Osteocyte (in vitro differentiated cells): ENCODE data around the gene TBL1Y. TPM values are rescaled to one million over a fixed set of nuclear protein-coding genes. Genes with fewer than 3 reads are reported as not detected.
"Not testable (repeated sequence)": the region's sequence is repeated elsewhere in the genome, so short reads cannot be mapped to it uniquely, and the experiment has no call there.

Source experiments
- DNase-seq: peaks from one replicate; pipeline ENCODE4 v3.0.0; 2021; ENCODE audit warnings: mixed read lengths; ENCODE audit not compliant: unreplicated experiment; ENCODE audit errors: extremely low spot score
- H3K27ac Mint-ChIP-seq: one replicate; pipeline ENCODE4 v1.8.0; 2021; ENCODE audit warnings: mild to moderate bottlenecking, mixed read lengths; ENCODE audit not compliant: unreplicated experiment
- H3K27me3 Mint-ChIP-seq: one replicate; pipeline ENCODE4 v1.8.0; 2021; ENCODE audit warnings: mixed read lengths; ENCODE audit not compliant: unreplicated experiment
- H3K36me3 Mint-ChIP-seq: one replicate; pipeline ENCODE4 v1.8.0; 2021; ENCODE audit warnings: mixed read lengths; ENCODE audit not compliant: unreplicated experiment
- H3K4me1 Mint-ChIP-seq: one replicate; pipeline ENCODE4 v1.8.0; 2021; ENCODE audit warnings: mixed read lengths; ENCODE audit not compliant: unreplicated experiment
- H3K4me3 Mint-ChIP-seq: one replicate; pipeline ENCODE4 v1.8.0; 2021; ENCODE audit warnings: mild to moderate bottlenecking, moderate library complexity, mixed read lengths; ENCODE audit not compliant: unreplicated experiment
- H3K9me3 Mint-ChIP-seq: one replicate; pipeline ENCODE4 v1.8.0; 2021; ENCODE audit warnings: mixed read lengths; ENCODE audit not compliant: unreplicated experiment
- total RNA-seq: library from RNA; stranded (reverse); gene quantifications from 2 replicates; pipeline ENCODE4 v1.2.1, GENCODE V29; 2021
- TF ChIP-seq, protein P1 (sequence below): fragments of 200-600 bp; sonication (generic); IDR thresholded peaks from 2 replicates; pipeline ENCODE4 v1.5.0; 2021; ENCODE audit warnings: antibody characterized with exemption, mild to moderate bottlenecking, moderate library complexity

Gene TBL1Y
- total RNA-seq, 1 donor from 2014 or later: not detected

DNA sequence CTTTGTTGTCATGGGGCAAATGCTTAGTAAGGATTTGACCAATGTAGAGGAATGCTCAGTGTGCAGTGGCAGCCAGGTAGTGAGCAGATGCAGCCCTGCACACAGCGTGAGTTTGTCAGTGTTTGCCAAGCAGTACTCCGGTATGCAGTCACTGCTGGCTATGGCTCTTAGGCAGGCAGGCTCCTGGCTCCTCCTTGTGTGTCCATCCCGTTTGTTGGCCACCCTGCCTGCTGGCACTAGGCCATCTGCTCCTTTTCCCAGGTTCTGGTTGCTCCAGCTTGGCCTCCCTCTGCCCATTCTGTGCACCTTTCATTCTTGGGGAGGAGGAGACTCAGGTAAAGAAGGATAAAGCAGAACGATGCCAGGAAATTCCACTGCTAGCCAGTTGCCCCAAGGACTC lies 106.0 kb downstream of the TBL1Y start:
- H3K27me3 Mint-ChIP-seq: no peaks in the 10 kb centered on the region
- H3K4me3 Mint-ChIP-seq: no peak overlapping the region
- H3K27ac Mint-ChIP-seq: no peak overlapping the region
- H3K36me3 Mint-ChIP-seq: no peaks in the 10 kb centered on the region
- TF ChIP-seq, protein P1, sequence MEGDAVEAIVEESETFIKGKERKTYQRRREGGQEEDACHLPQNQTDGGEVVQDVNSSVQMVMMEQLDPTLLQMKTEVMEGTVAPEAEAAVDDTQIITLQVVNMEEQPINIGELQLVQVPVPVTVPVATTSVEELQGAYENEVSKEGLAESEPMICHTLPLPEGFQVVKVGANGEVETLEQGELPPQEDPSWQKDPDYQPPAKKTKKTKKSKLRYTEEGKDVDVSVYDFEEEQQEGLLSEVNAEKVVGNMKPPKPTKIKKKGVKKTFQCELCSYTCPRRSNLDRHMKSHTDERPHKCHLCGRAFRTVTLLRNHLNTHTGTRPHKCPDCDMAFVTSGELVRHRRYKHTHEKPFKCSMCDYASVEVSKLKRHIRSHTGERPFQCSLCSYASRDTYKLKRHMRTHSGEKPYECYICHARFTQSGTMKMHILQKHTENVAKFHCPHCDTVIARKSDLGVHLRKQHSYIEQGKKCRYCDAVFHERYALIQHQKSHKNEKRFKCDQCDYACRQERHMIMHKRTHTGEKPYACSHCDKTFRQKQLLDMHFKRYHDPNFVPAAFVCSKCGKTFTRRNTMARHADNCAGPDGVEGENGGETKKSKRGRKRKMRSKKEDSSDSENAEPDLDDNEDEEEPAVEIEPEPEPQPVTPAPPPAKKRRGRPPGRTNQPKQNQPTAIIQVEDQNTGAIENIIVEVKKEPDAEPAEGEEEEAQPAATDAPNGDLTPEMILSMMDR: no peak
- no peaks in the 10 kb centered on the region for H3K4me1 Mint-ChIP-seq
- no peak for DNase-seq
- H3K9me3 Mint-ChIP-seq: no peaks in the 10 kb centered on the region

DNA sequence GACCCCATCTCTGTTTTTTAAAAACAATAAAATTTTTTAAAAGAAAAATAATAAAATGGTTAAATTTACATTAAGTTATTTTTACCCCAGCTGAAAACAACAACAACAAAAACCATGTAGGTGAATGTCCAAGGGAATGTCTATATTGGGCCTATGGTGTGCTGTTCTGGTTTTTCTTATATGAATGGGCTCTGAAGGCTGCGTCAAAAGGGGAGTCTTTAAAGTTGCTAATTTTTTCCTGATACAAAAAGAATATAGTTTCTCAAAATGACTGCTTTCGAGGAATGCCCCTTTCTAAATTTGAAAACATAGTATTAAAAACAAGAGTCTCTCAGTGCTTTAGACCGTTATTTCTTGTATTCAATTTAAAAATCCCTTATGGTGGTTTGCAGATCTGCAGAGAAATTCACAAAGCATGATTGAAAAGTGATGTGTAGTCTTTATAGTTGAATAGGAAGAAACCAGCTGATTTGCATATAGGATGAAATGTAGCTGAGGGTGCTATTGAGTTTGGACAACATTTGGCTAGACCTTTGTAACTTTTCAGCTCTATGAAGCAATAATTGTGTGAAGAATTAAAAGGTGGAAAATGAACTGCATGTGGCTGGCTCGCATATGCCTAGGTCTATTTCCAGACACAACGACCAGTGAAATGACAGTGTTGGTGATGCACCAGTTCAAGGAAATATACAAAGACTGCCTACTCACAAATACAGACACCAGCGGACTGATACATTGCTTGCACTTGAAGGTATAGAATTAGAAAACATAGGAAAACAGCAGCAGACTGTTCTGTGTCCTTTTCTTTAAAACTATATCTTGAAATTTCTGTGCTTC lies 107.0 kb downstream of the TBL1Y start:
- no peak overlapping the region for H3K27ac Mint-ChIP-seq
- H3K9me3 Mint-ChIP-seq: no peaks in the 10 kb centered on the region
- no peaks in the 10 kb centered on the region for H3K36me3 Mint-ChIP-seq
- H3K4me1 Mint-ChIP-seq: no peaks in the 10 kb centered on the region
- DNase-seq: no peak
- TF ChIP-seq, protein P1: no peak
- H3K27me3 Mint-ChIP-seq: no peaks in the 10 kb centered on the region
- H3K4me3 Mint-ChIP-seq: no peak overlapping the region

DNA sequence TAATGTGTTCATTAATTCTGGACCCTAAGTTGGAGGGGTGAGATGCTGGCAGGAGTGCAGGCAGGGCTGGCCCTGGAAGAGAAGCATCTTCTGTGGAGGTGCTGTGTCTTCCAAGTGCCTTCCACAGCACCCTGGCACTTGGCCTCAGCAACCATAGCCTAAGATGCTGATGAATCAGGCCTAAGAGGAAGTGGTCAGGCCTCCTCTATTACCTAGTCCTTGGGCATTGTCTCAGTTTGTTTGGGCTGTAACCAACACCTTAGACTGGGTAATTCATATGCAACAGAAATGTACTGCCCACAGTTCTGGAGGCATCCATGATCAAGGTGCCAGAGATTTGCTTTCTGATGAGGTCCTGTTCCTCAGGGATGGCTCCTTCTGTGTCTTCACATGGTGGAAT lies 128.5 kb downstream of the TBL1Y start:
- no peak overlapping the region for H3K4me3 Mint-ChIP-seq
- H3K36me3 Mint-ChIP-seq: no peaks in the 10 kb centered on the region
- no peak overlapping the region for H3K27ac Mint-ChIP-seq
- H3K27me3 Mint-ChIP-seq: no peaks in the 10 kb centered on the region
- H3K4me1 Mint-ChIP-seq: no peaks in the 10 kb centered on the region
- no peak for DNase-seq
- no peaks in the 10 kb centered on the region for H3K9me3 Mint-ChIP-seq
- TF ChIP-seq, protein P1: no peak

DNA sequence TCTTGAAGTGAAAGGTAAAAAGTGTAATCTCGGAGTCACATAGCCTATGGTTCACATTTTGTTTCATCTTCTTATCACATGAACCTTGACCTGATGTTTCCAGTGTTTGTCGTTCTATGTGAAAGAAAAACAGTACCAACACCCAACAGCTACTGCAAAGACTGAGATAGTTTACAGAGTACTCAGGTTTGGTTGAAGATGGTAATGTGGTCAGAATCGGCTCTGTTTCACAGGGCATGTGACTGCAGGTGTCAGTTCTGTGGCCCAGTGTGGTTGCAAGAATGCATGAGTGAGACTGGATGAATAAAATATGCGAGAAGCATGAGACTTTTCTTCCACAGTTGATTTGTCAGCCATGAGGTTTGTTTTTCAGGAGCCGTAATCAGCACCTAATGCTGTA lies 130.2 kb downstream of the TBL1Y start:
- H3K4me3 Mint-ChIP-seq: no peak overlapping the region
- no peaks in the 10 kb centered on the region for H3K27me3 Mint-ChIP-seq
- DNase-seq: no peak
- no peaks in the 10 kb centered on the region for H3K36me3 Mint-ChIP-seq
- H3K4me1 Mint-ChIP-seq: no peaks in the 10 kb centered on the region
- TF ChIP-seq, protein P1: no peak
- no peak overlapping the region for H3K27ac Mint-ChIP-seq
- no peaks in the 10 kb centered on the region for H3K9me3 Mint-ChIP-seq

DNA sequence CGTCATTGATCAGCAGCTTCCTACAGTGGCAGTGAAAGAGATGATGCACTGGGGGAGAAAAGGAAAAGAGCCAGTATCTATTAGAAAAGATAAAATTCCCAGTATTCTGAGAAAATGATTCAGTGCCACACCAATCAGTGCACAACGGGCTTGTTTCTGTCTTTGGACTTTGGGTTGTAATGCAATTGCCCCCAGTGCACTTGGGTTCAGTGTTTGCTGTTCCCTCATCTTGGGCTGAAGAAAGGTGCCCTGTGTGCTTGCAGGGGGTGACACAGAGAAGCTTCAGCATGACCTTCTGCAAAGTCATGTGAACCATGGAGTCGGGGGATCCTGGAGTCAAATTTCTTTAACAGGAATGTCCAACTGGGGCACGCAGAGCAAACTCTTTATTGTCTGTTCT lies 131.5 kb downstream of the TBL1Y start:
- H3K4me1 Mint-ChIP-seq: no peaks in the 10 kb centered on the region
- no peak overlapping the region for H3K27ac Mint-ChIP-seq
- no peaks in the 10 kb centered on the region for H3K9me3 Mint-ChIP-seq
- TF ChIP-seq, protein P1: no peak
- no peaks in the 10 kb centered on the region for H3K36me3 Mint-ChIP-seq
- H3K4me3 Mint-ChIP-seq: no peak overlapping the region
- no peaks in the 10 kb centered on the region for H3K27me3 Mint-ChIP-seq
- DNase-seq: no peak

DNA sequence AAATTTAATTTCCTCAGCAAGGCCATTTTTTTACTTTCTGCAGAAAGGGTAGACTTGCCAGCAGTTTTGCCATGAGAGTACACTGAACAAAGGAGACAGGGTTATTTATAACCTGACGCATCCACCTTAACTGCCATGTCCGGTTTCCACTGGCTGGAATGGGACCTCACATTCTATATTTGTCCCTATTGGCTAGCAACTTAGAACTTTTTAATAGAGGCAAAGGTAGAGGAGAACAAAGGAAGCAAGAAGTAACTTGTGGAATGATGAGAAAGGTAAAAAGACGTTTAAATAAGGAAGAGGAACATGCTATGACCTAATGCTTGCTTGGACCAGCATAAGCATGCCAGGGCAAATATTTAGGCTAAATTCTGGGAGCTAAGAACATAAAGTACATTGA lies 142.0 kb downstream of the TBL1Y start:
- H3K27me3 Mint-ChIP-seq, DNase-seq, H3K4me1 Mint-ChIP-seq, H3K4me3 Mint-ChIP-seq, H3K36me3 Mint-ChIP-seq, H3K9me3 Mint-ChIP-seq, H3K27ac Mint-ChIP-seq: not testable (repeated sequence)
